Fibroblast of upper back skin (primary cell): ENCODE results near the gene SNRK.

Experiments
- DNase-seq: peaks from one replicate; pipeline ENCODE4 v3.0.0-alpha.2; 2013

The SNRK gene

DNA sequence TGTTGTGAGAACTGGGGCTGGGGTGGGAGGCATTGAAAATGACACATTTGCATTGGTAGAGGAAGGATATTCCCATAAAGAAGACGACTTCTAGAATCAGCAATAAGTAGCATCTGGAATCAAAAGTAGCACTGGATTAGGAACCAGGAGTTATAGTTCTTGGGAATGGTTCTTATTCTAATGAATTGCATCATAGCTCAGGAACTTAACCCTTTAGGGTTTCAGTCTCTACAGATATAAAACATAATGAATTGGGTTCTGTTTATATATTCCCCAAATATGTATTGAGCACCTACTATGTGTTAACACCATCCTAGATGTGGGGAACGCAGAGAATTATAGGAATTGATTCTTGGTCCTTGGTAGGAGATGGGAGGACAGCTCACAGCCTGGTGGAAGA, 16.3 kb upstream of the SNRK start:
- DNase-seq = no peak

DNA sequence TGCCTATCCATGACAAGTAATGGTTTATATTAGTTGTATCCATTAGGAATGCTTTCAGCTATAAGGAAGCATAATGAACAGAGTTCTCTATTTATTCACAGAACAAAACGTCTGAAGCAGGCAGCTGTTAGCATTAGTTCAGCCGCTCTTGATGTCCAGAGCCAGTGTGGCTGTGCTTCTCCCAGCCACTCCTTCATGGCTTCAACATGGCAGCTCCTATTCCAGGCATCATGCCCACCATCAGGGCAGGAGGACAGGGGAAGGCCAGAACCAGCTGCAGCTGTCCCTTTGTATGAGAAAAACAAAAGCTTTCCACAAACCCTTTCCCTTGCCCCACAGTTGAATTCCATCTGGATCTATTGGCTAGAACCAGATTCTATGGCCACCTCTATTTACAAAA, 12.9 kb upstream of the SNRK start:
- no peak for DNase-seq

DNA sequence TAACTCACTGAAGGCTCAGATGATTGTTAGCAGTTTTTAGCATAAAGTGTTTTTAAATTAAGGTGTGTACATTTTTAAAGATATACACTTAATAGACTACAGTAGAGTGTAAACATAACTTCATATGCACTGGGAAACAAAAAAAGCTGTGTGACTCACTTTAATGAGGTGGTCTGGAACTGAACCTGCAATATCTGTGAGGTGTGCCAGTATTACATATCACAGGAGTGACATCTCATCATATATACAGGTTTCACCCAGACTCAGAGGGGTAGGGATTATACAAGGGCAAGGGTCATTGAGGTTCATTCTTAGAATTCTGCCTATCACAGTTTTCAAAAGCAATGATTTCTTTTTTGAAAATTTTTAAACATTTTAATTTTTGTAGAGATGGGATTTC, 7.3 kb upstream of the SNRK start:
- DNase-seq = no peak

DNA sequence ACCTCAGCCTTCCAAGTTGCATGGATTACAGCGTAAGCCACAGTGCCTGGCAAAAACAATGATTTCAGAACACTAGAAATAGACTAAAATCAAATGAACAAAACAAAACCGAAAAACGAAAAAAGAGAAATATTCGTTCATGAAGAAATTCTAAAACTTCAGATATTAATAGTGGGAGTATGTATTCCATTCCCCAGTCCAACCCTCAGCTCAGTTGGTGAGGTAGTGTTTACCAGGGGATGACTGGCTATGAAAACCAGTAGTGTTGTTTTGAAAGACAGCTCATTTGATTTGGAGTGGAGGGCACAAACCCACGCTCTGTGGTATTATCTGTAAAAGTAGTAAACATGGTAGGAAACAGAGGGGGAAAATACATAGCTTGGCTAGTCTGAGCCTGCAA, 6.8 kb upstream of the SNRK start:
- no peak for DNase-seq

DNA sequence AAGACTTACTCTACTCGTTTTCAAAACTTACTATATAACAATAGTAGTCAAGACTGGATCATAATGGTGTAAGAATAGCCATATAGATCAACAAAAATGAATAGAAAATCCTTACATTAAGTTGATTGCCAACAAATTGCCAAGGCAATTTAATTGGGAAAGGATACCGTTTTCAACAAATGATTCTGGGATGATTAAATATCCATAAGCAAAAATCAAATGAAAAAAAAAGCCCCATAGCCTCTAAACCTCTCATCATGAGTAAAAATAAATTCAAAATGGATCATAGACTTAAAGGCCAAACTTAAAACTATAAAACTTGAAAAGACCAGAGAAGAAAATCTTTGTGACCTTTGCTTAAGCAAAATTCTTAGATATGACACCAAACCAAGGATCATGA, 5.3 kb upstream of the SNRK start:
- DNase-seq = no peak

DNA sequence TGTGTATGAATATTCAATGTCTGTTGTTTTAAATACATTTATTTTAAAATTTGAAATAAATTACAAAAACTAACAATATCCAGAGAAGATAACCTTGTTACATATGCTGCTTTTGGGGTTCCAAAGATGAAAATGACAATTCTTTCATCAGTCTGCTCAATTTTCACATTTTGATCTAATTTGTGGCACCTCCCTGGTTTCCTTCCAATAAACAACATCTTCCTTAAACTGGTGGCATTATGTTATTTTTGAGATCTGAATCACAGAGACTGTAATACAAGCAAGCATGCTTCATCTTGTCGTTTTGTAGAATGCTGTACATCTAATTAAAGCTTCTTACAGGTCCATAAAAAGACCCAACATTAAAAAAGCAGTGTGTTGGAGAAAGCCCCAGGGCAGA, 2.2 kb upstream of the SNRK start:
- DNase-seq = no peak

DNA sequence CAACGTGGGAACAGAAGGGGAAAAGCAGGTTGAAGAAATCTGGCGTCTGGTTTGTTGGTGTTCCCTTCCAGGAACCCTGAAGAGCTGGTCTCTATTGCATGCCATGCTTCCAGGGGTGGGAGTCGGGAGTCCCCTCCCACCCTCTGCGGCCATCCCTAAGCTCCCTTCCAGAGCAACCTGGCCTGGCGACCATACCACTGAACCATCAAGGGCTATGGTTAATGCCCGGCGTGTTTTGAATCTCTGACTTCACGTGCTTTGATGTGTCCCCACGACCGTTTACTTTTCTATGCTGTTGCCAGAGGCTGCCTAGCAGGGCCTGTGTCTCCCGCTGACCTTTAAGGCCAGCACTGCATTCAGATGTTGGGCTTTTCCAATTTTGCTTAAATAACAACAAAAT, 696 bp upstream of the SNRK start:
- DNase-seq = no peak

DNA sequence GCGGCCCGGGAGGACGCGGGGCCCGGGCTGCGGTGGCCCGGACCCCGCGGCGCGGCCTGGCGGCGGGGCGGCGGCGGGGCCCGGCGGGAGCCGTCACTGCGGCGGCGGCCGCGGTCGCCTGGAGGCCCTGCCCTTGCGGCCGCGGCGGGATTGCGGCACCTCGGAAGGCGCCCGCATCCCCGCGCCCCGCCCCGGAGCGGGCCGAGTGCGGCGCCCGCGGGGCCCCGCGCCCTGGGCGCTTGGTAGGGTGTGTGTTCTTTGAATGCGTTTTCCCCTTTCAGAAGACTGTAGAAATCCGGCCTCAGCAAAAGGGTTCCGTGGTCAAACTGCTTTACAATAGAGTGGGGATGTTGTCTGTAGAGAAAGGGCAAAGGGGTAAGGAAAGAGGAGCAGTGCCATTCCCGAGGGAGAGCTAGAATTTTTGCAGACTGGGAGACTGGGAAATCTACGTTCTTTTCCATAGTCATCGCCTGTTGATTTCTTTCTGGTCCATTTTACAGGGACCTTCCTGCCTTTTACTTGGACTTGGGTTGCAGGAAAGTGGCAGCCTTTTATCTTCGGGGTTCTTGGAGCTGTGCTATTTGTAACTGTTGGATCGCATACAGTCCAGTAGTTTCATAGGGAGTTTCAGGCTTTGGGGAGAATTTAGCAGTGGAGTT, 630 bp downstream of the SNRK start:
- no peak for DNase-seq

DNA sequence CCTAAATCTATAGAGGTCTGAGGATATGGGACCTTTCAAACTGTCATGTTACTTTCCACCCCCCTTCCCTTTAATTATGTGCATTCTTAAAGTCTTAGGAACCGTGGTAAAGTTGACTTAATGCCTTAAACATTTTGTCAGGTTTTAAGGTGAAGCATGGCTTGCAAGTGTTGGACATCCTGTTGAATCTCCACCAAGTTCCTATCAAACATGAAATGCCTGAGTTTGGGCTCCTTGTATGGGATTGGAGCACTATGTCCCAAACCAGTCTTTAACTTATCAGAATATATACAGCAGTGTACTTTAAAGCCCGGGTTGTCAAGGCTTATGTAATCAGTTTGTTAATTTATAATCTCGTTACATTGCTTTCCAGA, 1.1 kb downstream of the SNRK start:
- DNase-seq = no peak

DNA sequence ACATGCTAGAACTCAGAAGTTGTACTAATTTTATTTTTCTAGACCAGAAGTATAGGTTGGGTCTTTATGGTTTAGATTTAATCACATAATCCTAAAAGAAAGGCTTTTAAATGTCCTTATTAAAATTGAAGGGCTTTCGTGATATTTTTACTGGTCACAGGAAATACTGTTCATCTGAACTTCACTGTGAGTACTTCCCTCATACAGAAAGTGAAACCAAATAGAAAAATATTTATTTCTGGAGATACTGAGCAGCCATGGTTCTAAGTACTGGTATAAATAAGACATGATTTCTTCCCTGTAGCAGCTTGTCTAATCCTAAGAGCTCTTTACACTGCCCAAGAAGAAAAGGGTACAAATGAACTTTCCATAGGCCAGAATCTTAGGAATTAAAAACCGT, 2.0 kb downstream of the SNRK start:
- no peak for DNase-seq

DNA sequence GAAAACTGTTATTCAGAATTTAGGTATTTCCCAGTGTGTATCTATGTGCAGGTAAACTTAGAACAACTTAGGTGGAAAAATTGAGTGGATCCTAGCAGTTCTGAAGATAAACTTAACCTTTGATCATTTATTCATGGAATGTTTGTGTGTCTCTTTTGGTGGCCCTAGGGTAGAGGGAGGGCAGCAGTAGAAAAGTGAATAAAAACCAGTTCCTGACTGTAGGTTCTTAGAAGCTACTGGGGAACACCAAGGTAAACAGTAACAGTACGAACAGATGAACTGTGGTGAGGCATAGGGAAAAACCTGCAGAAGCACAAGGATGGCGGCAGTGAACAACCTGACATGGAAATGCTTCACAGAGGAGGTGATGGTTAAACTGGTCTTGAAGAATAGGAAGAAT, 2.5 kb downstream of the SNRK start:
- DNase-seq = no peak

DNA sequence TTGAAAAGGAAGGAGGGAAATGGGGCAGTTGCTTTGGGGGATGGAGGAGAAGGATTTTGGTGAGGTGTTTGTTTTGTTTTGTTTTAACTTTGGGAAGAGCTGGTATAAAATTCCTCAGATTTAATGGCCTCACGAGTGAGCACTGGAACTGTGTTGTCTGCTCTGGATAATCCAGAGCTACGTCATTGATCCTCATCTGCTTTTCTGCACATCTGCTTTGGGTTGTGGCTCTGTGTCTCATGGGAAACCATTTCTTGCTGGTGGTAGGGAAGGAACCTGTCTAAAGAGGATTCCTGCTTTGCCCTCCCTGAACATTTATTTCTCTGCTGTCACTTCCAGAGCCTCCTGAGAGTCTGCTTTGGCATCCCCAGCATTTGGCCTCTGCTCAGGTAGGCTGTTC, 3.1 kb downstream of the SNRK start:
- DNase-seq = peak; percentile 24

DNA sequence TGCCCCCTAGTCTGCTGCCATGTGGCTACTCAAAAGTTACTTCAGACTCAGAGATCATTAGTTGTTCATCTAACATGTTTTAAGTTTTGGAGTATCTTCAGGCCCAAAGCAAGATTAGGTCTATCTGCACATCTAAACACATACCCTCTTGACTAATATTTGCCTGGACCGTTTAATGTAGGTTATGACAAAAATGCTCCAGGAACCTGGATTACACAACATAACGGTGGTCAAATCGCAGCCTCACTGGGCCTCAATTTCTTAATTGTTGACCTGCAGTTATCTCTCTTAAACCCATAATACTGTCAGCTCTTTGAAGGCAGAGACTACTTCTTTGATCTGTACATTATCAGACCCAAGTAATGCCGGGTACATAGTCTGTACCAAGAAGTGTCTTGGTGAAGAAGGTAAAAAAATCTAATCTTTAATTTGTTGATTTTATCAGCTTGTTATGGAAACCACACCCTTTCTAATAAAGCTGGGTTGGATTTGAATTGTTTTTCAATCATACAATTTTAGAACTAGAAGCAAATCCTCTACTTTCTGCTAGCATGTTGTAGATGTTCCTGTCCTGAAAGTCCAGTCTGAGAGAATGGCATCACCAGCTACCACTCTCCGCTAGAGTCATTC, 3.6 kb downstream of the SNRK start:
- no peak for DNase-seq

DNA sequence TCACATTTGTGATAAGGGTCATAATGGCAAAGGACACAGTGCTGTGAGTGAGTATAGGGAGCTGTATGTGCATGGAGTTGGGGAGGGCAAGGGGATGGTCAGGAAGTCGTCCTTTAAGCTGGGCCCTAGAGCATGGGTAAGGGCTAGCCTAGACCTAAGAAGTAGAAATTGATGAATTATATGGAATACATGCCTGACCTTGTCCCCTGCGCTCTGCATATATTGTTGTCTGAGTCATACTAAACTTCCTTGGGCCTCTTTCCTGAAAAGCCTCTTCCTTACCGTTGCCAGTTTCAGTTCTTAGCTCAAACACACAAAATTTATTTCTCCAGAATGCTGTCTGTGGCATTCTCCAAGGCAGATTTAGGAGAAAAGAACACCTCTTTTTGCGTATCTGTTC, 4.6 kb downstream of the SNRK start:
- DNase-seq = peak; percentile 13

DNA sequence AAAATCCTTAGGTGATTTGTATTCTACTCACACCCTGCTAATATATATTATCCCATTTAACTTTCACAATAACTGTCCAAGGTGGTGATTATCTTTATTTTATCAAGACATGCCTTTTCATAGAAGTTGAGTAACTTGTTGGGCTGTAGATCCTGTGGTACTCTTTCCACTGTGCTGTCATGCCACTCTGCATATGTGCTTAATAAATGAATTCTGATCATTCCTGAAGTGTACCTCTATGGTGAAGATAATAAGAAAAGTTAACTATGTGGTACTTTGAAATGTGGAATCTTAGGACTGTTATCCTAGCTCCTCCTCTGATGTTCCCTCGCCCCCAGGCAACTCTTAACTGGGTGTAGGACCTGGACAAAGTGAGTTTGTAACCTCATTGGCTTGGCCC, 5.2 kb downstream of the SNRK start:
- DNase-seq = peak; percentile 20

DNA sequence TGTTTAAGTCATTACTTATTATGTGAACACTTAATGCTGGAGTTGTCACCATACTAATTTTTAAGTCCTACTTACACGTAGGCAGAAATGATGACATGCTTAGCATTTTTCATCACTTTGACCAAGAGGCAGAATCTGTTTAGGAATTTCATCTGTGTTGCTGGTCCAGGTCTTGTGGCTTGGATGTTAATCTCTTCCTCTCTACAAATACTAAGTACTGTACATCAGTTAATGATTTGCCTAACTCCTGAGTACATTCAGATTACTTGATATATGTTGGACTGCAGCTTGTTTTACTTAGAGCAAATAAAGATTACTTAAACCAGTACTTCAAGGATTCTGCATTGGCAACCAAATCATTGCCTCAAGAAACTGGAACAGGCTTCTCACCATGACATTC, 8.6 kb downstream of the SNRK start:
- DNase-seq = peak; percentile 32

DNA sequence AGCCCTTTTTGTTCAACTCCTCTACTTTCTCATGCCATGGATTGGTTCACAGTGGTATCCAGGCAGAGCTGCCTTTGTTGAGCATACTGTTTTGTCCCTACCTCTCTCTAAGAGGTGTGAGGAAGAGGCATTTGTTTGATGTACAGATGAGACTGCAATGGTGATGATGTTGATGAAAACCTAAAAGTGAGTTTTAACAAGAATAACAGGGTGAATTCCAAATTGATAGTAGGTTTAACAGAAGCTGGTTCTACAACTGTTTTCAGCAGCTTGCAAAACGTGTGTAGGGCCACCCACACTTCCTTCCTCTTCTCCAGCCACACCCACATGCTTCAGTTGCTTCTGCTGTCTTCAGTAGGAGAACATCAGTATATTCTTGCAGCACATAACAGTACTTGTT, 10.2 kb downstream of the SNRK start:
- DNase-seq = no peak

DNA sequence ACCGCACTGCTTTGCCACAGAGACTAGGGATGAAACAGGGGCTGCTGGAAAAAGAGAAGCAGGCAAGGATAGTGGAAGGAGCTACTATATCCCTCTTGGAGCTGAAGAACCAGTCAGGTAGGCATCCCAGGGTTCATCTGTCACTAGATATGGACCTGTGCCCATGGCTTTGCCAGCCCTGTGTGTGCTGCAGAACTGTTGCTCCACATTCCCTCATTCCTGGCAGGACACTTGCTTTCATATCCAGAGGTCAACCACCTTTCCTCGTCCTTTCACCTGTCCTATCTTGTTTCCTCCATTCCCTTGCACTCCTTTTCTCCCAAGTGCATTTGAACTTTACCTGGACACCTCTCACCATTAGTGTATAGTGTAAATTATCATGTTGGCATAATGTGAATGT, 12.0 kb downstream of the SNRK start:
- DNase-seq = no peak

DNA sequence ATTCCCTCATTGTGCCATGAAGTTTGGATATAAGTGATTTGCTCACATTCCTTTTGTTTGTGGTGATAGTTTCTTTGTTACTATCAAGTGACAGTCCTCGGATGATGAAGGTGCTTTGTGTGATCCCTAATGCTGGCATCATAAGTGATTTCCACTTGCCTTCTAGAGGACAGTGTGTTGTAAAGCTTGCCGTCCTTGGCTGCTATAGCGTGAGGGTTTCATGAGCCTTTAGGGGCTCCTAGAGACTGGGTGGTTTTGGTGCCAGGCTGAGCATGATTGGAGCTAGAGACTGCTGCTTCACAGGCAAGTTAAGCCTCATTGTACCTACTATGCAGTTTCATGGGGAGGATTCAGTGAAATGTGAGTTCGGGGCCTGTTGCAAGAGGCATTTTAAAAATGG, 12.4 kb downstream of the SNRK start:
- no peak for DNase-seq

DNA sequence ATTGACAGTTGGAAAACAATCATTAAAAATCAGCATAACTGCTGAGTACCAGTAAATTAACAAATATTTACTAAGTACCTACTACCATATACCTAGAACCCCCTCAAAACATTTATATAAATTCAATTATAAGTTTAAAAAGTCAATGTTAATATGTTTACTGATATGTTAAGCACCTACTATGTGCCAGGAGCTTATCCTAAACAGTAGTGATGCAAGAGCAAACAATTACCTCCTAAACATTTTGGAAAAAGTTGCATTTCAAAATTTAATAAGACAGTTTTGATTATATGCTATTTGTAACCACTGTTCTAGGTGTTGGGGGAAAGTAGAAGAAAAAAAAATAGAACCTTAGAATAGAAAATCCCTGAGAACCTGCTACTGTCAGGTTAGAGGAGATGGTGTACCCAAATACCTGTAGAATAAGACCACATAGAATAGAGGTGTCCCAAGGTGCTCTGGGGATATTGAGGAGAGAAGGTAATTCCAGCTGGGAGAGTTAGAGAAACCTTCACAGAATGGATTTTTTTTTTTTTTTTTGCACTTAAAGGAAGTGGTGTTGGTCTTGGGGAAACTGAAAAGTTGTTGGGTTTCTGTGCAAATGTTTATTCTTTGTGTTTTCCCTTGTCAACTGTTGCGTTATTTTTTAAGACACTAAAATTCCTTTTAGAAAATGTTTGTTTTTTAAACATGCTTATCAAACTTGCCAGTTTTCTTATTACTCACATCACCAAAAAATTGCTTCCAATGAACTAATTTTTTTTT, 16.0 kb downstream of the SNRK start:
- DNase-seq = no peak

DNA sequence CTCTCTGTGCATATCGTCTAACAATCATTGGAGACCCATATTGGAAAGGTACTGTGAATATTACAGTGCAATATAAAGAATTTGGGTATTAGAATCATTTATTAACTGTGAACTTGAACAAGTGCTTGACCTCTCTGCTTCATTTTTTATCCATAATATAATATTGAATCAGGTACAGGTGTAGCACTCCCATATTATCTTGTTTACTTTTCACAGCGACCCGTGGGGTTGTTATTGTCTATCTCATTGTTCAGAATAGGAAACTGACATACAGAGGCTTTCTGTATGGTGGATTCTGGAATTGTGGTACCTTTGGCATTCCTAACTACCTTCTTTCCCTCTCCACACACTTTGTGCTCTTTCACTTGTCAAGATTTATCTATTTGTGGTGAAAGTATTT, 17.8 kb downstream of the SNRK start:
- DNase-seq = no peak

DNA sequence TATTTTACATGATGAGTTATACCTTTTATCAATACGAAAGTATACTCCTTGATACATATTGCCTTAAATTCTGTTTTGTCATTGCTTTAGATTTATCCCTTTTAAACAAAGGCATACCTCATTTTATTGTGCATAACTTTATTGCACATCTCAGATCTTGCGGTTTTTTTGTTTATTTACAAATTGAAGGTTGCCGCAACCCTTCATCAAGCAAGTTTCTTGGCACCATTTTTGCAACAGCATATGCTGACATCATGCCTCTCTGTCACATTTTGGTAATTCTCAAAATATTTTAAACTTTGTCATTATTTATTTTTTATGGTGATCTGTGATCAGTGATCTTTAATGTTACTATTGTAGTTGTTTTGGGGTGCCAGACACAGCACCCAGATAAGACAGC, 20.9 kb downstream of the SNRK start:
- DNase-seq = no peak

DNA sequence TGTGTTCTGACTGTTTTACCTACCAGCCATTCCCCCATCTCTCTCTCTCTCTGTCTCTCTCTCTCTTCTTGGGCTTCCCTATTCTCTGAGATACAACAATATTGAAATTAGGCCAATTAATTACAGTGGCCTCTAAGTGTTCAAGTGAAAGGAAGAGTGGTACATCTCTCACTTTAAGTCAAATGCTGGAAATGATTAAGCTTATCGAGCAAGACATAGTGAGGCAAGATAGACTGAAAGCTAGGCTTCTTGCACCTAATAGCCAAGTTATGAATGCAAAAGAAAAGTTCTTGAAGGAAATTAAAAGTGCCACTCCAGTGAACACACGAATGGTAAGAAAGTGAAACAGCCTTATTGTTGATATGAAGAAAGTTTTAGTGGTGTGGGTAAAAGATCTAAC, 21.3 kb downstream of the SNRK start:
- DNase-seq = no peak
